ENCODE data around the gene KIF3C.

- TF ChIP-seq GABPA (tag; conservative IDR thresholded peaks at IDR 0.05; ENCODE audit: low read depth): no peak
- TF ChIP-seq EZH2 (IDR thresholded peaks at IDR 0.05; ENCODE audit: borderline replicate concordance, low read depth, low read length): no peak
- TF ChIP-seq ZBTB11 (CRISPR knock-in tag; IDR thresholded peaks at IDR 0.05): no peak
- TF ChIP-seq BRCA1 (IDR thresholded peaks at IDR 0.05): no peak
- no peak for TF ChIP-seq BRCA1 (CRISPR knock-in tag; IDR thresholded peaks at IDR 0.05)
- no peak for TF ChIP-seq SIN3A (IDR thresholded peaks at IDR 0.05; ENCODE audit: borderline replicate concordance in 2 of 2, control insufficient read depth in 1 of 2, low read depth in 2 of 2, low read length in 2 of 2)
- TF ChIP-seq RCOR1 (IDR thresholded peaks at IDR 0.05; ENCODE audit: borderline replicate concordance in 1 of 2, low read depth in 2 of 2, low read length in 2 of 2): no peak
- no peak for TF ChIP-seq GABPB1 (CRISPR knock-in tag; IDR thresholded peaks at IDR 0.05)
Measured at GRCh38 chr2:25899404-25899970, 82.8 kb downstream of the KIF3C start.
